GM23338 (cell line): ENCODE data around the gene NEURL1. TPM values are rescaled to one million over a fixed set of nuclear protein-coding genes. Genes with fewer than 3 reads are reported as not detected.

Experiments used
- ATAC-seq: fragments of 200-7000 bp; cut with Tn5 transposase; 3 replicates; pipeline ENCODE4 v1.9.1; 2020
- DNase-seq: peaks from one replicate; pipeline ENCODE4 v3.0.0-alpha.2; 2015; ENCODE audit warnings: low spot score
- H2AFZ ChIP-seq: fragments of 200-600 bp; sonication (generic); 2 replicates; pipeline ENCODE4 v1.8.0; 2016; ENCODE audit warnings: antibody characterized with exemption, mild to moderate bottlenecking, moderate library complexity
- H3F3A ChIP-seq: fragments of 200-600 bp; sonication (generic); replicated peaks from 2 replicates; pipeline ENCODE4 v1.8.0; 2017; ENCODE audit warnings: antibody characterized with exemption, mixed run types, low read depth
- H3K27ac ChIP-seq: fragments of 200-600 bp; sonication (generic); 2 replicates; pipeline ENCODE4 v1.6.1; 2016; ENCODE audit warnings: low read depth
- H3K27me3 ChIP-seq: fragments of 200-600 bp; sonication (generic); 2 replicates; pipeline ENCODE4 v1.8.0; 2016; ENCODE audit warnings: mild to moderate bottlenecking, mixed run types, moderate library complexity; ENCODE audit not compliant: insufficient read depth
- H3K36me3 ChIP-seq: fragments of 200-600 bp; sonication (generic); 2 replicates; pipeline ENCODE4 v1.8.0; 2016; ENCODE audit warnings: mild to moderate bottlenecking; ENCODE audit not compliant: insufficient read depth
- H3K4me1 ChIP-seq: fragments of 200-600 bp; sonication (generic); 2 replicates; pipeline ENCODE4 v1.8.0; 2016; ENCODE audit warnings: mild to moderate bottlenecking, moderate library complexity; ENCODE audit not compliant: insufficient read depth
- H3K4me2 ChIP-seq: fragments of 200-600 bp; sonication (generic); 2 replicates; pipeline ENCODE4 v1.7.1; 2017; ENCODE audit warnings: mixed run types
- H3K4me3 ChIP-seq: fragments of 200-600 bp; sonication (generic); 2 replicates; pipeline ENCODE4 v1.6.1; 2016; ENCODE audit warnings: mixed run types
- H3K79me2 ChIP-seq: fragments of 200-600 bp; sonication (generic); replicated peaks from 2 replicates; pipeline ENCODE4 v1.8.0; 2017; ENCODE audit warnings: mild to moderate bottlenecking; ENCODE audit not compliant: insufficient read depth
- H3K9me2 ChIP-seq: fragments of 200-600 bp; sonication (generic); 2 replicates; pipeline ENCODE4 v1.8.0; 2017; ENCODE audit not compliant: insufficient read depth
- H4K20me1 ChIP-seq: fragments of 200-600 bp; sonication (generic); replicated peaks from 2 replicates; pipeline ENCODE4 v1.8.0; 2017; ENCODE audit warnings: mild to moderate bottlenecking; ENCODE audit not compliant: insufficient read depth
- H3K27ac Mint-ChIP-seq: 2 replicates; pipeline ENCODE4 v1.8.0; 2020; ENCODE audit warnings: inconsistent platforms, mild to moderate bottlenecking, moderate library complexity, mixed read lengths
- H3K27me3 Mint-ChIP-seq: 3 replicates; pipeline ENCODE4 v1.8.0; 2022; ENCODE audit warnings: low read depth, mild to moderate bottlenecking, moderate library complexity, mixed read lengths, inconsistent platforms; ENCODE audit not compliant: insufficient read depth, poor library complexity
- H3K36me3 Mint-ChIP-seq: 3 replicates; pipeline ENCODE4 v1.8.0; 2021; ENCODE audit warnings: low read depth, mild to moderate bottlenecking, inconsistent platforms, moderate library complexity, mixed read lengths
- H3K4me1 Mint-ChIP-seq: 3 replicates; pipeline ENCODE4 v1.8.0; 2020; ENCODE audit warnings: mild to moderate bottlenecking, inconsistent platforms, mixed read lengths
- H3K4me3 Mint-ChIP-seq: 3 replicates; pipeline ENCODE4 v1.8.0; 2021; ENCODE audit warnings: moderate library complexity, mild to moderate bottlenecking, inconsistent platforms, mixed read lengths
- H3K9me3 Mint-ChIP-seq: 3 replicates; pipeline ENCODE4 v1.8.0; 2020; ENCODE audit warnings: moderate library complexity, mild to moderate bottlenecking, inconsistent platforms, mixed read lengths
- CREB1 ChIP-seq: fragments of 250-450 bp; sonication (Bioruptor Pico); IDR thresholded peaks from 2 replicates; pipeline ENCODE4 v1.5.0; 2020; ENCODE audit warnings: low read depth, mild to moderate bottlenecking, moderate library complexity
- ETS1 ChIP-seq: IDR thresholded peaks from 2 replicates; pipeline ENCODE4 v1.6.1; 2016; ENCODE audit warnings: antibody characterized with exemption
- EZH2 ChIP-seq: fragments of 200-600 bp; sonication (generic); IDR thresholded peaks from one replicate; pipeline ENCODE4 v1.8.0; 2017; ENCODE audit warnings: antibody characterized with exemption, mild to moderate bottlenecking, low read depth; ENCODE audit not compliant: unreplicated experiment
- EZH2phosphoT487 ChIP-seq: fragments of 200-600 bp; sonication (generic); IDR thresholded peaks from one replicate; pipeline ENCODE4 v1.8.1; 2018; ENCODE audit warnings: antibody characterized with exemption; ENCODE audit not compliant: unreplicated experiment
- JUNB ChIP-seq: IDR thresholded peaks from one replicate; pipeline ENCODE4 v1.6.1; 2016; ENCODE audit warnings: antibody characterized with exemption; ENCODE audit not compliant: unreplicated experiment
- NANOG ChIP-seq: IDR thresholded peaks from 2 replicates; pipeline ENCODE4 v1.6.1; 2016; ENCODE audit warnings: antibody characterized with exemption, borderline replicate concordance
- POLR2AphosphoS5 ChIP-seq: IDR thresholded peaks from 2 replicates; pipeline ENCODE4 v1.6.1; 2016; ENCODE audit warnings: antibody characterized with exemption, low read depth
- STAT1 ChIP-seq: IDR thresholded peaks from one replicate; pipeline ENCODE4 v1.6.1; 2016; ENCODE audit warnings: antibody characterized with exemption; ENCODE audit not compliant: unreplicated experiment
- ZNF114 ChIP-seq: fragments of 250-450 bp; sonication (Bioruptor Pico); IDR thresholded peaks from 2 replicates; pipeline ENCODE4 v1.5.0; 2020; ENCODE audit warnings: mild to moderate bottlenecking, moderate library complexity
- ZNF331 ChIP-seq: fragments of 250-450 bp; sonication (Bioruptor Pico); IDR thresholded peaks from 2 replicates; pipeline ENCODE4 v1.5.0; 2020; ENCODE audit warnings: low read depth, mild to moderate bottlenecking, moderate library complexity
- ZNF462 ChIP-seq: fragments of 250-450 bp; sonication (Bioruptor Pico); IDR thresholded peaks from 2 replicates; pipeline ENCODE4 v1.5.0; 2020; ENCODE audit warnings: mild to moderate bottlenecking, moderate library complexity
- polyA plus RNA-seq: library from polyadenylated mRNA; unstranded; fragments of >200 nt; fragmentation: Nextera tagmentation; extraction: Ambion mirVana; gene quantifications from 2 replicates; pipeline ENCODE4 v1.2.1, GENCODE V29; 2016
- total RNA-seq: library from RNA; depleted of rRNA; stranded (reverse); fragments of >200 nt; shearing (Covaris generic); gene quantifications from 2 replicates; pipeline ENCODE4 v1.2.3, GENCODE V29; 2014
- TF ChIP-seq, protein P1 (sequence below): IDR thresholded peaks from one replicate; pipeline ENCODE4 v1.6.1; 2018; ENCODE audit warnings: antibody characterized with exemption; ENCODE audit not compliant: unreplicated experiment
- TF ChIP-seq, protein P2 (sequence below), 2 experiments: fragments of 200-600 bp in 1 of 2; sonication (generic) in 1 of 2; conservative IDR thresholded peaks; 2 replicates each; pipeline versions ENCODE4 v1.5.1 to v1.6.1; 2016 to 2017; ENCODE audit warnings: antibody characterized with exemption in 2 of 2, low read depth in 2 of 2, mild to moderate bottlenecking in 2 of 2, moderate library complexity in 1 of 2

The NEURL1 gene
- total and polyA plus RNA-seq, 2 experiments from 2014 or later: 0.82 to 1.1 TPM

DNA sequence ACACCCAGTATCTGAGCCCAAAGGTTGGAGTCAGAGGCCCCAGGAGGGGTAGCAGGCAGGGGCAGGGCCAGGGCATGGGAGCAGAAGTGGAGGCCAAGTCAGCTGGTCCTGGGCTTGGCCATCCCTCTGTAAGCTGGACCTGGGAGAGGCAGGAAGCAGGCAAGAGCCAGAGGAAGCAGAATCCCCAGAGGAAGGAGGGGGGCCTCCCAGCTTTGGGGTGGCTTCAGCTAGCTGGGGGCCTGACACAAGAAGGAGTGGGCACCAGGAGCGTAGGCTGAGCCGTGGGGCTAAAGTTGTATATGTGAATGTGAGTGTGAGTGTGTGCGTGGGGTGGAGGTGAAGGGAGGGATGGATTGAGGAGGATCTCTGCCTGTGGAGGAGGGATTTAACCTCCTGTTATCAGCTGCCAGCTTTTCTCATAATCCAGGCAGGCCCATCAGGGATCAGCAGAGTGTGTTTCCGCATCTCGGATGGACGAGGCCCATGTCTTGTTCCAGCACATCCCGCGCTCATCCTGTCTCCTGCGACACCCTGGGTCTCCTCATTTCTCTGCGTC is 54.0 kb downstream of the NEURL1 start:
- peaks cover 18% of the 10 kb centered on the region for H3K4me1 Mint-ChIP-seq
- Histone ChIP-seq H3K4me1 (peaks cover 10% of the 10 kb centered on the region; the same call in 1 of the 2 replicates), H3K4me3 (no peak overlapping the region), H2AFZ (no peak overlapping the region), H4K20me1 (no peaks in the 10 kb centered on the region), H3K27me3 (no peaks in the 10 kb centered on the region), H3K36me3 (no peaks in the 10 kb centered on the region), H3K4me2 (no peak overlapping the region), H3F3A (no peaks in the 10 kb centered on the region), H3K27ac (no peak overlapping the region), H3K9me2 (no peaks in the 10 kb centered on the region), H3K79me2 (no peaks in the 10 kb centered on the region)
- DNase-seq (no peak), ATAC-seq (no peak)
- H3K9me3 Mint-ChIP-seq: no peaks in the 10 kb centered on the region
- peaks cover 20% of the 10 kb centered on the region for H3K27me3 Mint-ChIP-seq
- H3K27ac Mint-ChIP-seq: no peak overlapping the region
- H3K36me3 Mint-ChIP-seq: no peaks in the 10 kb centered on the region
- H3K4me3 Mint-ChIP-seq: no peak overlapping the region
- TF ChIP-seq STAT1 (no peak), CREB1 (CRISPR knock-in tag) (no peak), EZH2 (no peak), JUNB (no peak), EZH2phosphoT487 (no peak), ZNF114 (no peak), POLR2AphosphoS5 (no peak), ZNF462 (CRISPR knock-in tag) (no peak), ZNF331 (CRISPR knock-in tag) (no peak), NANOG (no peak), ETS1 (no peak)
- TF ChIP-seq, protein P1, sequence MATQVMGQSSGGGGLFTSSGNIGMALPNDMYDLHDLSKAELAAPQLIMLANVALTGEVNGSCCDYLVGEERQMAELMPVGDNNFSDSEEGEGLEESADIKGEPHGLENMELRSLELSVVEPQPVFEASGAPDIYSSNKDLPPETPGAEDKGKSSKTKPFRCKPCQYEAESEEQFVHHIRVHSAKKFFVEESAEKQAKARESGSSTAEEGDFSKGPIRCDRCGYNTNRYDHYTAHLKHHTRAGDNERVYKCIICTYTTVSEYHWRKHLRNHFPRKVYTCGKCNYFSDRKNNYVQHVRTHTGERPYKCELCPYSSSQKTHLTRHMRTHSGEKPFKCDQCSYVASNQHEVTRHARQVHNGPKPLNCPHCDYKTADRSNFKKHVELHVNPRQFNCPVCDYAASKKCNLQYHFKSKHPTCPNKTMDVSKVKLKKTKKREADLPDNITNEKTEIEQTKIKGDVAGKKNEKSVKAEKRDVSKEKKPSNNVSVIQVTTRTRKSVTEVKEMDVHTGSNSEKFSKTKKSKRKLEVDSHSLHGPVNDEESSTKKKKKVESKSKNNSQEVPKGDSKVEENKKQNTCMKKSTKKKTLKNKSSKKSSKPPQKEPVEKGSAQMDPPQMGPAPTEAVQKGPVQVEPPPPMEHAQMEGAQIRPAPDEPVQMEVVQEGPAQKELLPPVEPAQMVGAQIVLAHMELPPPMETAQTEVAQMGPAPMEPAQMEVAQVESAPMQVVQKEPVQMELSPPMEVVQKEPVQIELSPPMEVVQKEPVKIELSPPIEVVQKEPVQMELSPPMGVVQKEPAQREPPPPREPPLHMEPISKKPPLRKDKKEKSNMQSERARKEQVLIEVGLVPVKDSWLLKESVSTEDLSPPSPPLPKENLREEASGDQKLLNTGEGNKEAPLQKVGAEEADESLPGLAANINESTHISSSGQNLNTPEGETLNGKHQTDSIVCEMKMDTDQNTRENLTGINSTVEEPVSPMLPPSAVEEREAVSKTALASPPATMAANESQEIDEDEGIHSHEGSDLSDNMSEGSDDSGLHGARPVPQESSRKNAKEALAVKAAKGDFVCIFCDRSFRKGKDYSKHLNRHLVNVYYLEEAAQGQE: no peak
- TF ChIP-seq, protein P2, sequence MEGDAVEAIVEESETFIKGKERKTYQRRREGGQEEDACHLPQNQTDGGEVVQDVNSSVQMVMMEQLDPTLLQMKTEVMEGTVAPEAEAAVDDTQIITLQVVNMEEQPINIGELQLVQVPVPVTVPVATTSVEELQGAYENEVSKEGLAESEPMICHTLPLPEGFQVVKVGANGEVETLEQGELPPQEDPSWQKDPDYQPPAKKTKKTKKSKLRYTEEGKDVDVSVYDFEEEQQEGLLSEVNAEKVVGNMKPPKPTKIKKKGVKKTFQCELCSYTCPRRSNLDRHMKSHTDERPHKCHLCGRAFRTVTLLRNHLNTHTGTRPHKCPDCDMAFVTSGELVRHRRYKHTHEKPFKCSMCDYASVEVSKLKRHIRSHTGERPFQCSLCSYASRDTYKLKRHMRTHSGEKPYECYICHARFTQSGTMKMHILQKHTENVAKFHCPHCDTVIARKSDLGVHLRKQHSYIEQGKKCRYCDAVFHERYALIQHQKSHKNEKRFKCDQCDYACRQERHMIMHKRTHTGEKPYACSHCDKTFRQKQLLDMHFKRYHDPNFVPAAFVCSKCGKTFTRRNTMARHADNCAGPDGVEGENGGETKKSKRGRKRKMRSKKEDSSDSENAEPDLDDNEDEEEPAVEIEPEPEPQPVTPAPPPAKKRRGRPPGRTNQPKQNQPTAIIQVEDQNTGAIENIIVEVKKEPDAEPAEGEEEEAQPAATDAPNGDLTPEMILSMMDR (conservative IDR thresholded peaks at IDR 0.05; ENCODE audit: low read depth in 2 of 2): no peak
